ENCODE data around the gene PDE5A.

GRCh38 chr4:119471259-119471658 lies 157.3 kb downstream of the PDE5A start:
- TF ChIP-seq POLR2A (IDR thresholded peaks at IDR 0.05) (no peak), CTCF (IDR thresholded peaks at IDR 0.05) (no peak)
